Measurements from ENCODE around the gene HDAC4.

- no peak for TF ChIP-seq EZH2 (IDR thresholded peaks at IDR 0.05; ENCODE audit: low read depth, unreplicated experiment)
- TF ChIP-seq JUNB (IDR thresholded peaks at IDR 0.05; ENCODE audit: unreplicated experiment), result no peak
- TF ChIP-seq CTCF (conservative IDR thresholded peaks at IDR 0.05; ENCODE audit: low read depth in 2 of 2), result no peak
Measured at GRCh38 chr2:239365782-239366435, 34.9 kb downstream of the HDAC4 start.

Data from GM23338 (cell line).